Omental fat pad (tissue), 4 donors: Measurements from ENCODE around the gene BAZ2B. TPM values are rescaled to one million over a fixed set of nuclear protein-coding genes. Genes with fewer than 3 reads are reported as not detected.

Experiments used
- ATAC-seq: fragments of 150-250 bp; one replicate; pipeline ENCODE4 v1.9.1; 2016; ENCODE audit warnings: mild to moderate bottlenecking, moderate library complexity; ENCODE audit not compliant: low FRiP score
- DNase-seq: peaks from one replicate; pipeline ENCODE4 v3.0.0-alpha.2; 2019; ENCODE audit warnings: low spot score
- total RNA-seq, 4 donors: library from RNA; depleted of rRNA; stranded (reverse); fragments of >200 nt; gene quantifications; one replicate each; pipeline ENCODE4 v1.1.0, GENCODE V29; 2016
- TF ChIP-seq, protein P1 (sequence below), 3 donors: fragments of 450-650 bp; IDR thresholded peaks; one replicate each; pipeline ENCODE4 v1.5.1; 2016 to 2017; ENCODE audit warnings: antibody characterized with exemption in 3 of 3, mild to moderate bottlenecking in 3 of 3, moderate library complexity in 2 of 3

BAZ2B gene
- total RNA-seq, 4 donors from 2014 or later = 47.3 to 147 (median 88.9) TPM

GRCh38 chr2:159382447-159383028 lies 233.8 kb downstream of the BAZ2B start:
- ATAC-seq (no peak), DNase-seq (no peak)
- TF ChIP-seq, protein P1, sequence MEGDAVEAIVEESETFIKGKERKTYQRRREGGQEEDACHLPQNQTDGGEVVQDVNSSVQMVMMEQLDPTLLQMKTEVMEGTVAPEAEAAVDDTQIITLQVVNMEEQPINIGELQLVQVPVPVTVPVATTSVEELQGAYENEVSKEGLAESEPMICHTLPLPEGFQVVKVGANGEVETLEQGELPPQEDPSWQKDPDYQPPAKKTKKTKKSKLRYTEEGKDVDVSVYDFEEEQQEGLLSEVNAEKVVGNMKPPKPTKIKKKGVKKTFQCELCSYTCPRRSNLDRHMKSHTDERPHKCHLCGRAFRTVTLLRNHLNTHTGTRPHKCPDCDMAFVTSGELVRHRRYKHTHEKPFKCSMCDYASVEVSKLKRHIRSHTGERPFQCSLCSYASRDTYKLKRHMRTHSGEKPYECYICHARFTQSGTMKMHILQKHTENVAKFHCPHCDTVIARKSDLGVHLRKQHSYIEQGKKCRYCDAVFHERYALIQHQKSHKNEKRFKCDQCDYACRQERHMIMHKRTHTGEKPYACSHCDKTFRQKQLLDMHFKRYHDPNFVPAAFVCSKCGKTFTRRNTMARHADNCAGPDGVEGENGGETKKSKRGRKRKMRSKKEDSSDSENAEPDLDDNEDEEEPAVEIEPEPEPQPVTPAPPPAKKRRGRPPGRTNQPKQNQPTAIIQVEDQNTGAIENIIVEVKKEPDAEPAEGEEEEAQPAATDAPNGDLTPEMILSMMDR (IDR thresholded peaks at IDR 0.05) = no peak

DNA sequence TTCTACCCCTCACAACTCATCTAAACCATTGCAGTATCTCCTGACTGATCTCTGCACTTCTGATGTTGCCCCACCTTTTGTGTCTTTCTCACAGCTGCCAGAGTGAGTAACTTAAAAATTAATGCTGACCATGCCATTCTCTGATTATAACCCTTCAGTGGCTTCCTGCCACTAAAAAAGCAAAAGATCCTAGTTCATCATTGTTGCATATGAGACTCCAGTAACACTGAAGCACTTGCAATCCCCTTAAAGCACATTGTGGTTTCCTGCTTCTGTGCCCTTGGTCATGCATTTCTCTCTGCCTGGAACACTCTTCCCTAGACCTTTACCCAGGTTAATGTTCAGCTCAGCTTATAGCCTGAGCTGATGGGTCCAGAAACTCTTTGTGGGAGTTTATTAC lies 234.8 kb downstream of the BAZ2B start:
- TF ChIP-seq, protein P1 (IDR thresholded peaks at IDR 0.05) = no peak

DNA sequence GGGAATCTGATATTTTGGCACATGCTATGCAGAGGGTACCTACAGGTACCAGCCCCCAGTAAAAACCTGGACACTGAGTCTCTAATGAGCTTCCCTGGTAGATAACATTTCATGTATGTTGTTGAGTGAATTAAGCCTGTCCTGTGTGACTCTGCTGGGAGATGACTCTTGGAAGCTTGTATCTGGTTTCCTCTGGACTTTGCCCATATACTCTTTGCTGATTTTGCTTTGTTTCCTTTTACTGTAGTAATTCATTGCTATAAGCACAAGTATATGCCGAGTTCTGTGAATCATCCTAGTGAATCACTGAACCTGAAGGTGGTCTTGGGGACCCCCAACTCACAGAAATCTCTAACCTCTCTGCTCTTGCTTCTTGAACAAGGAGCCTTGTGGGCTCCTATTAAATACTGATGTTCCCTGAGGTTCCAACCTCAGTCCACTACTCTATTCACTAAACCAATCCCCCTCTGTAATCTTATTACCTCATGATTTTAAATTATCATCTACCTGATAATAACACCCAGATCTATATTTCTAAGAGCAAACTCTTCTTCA lies 235.6 kb downstream of the BAZ2B start:
- DNase-seq = no peak

More for the DNA sequence above, 234.8 kb downstream of the BAZ2B start:
- DNase-seq (no peak), ATAC-seq (no peak)

DNA sequence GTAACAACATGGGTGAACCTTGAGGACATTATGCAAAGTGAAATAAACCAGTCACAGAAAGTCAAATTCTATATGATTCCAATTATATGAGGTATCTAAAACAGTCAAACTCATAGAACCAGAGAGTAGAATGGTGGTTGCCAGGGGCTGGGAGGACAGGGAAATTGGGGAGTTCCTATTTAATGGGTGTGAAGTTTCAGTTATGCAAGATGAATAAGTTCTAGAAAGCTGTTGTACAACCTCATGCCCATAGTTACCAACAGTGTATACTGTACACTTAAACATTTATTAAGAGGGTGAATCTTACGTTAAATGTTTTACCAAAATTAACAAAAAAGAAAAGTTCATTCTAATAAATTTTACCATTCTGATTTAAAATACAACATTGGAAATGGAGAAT lies 237.2 kb downstream of the BAZ2B start:
- DNase-seq = no peak
- no peak for ATAC-seq

More for the DNA sequence above, 235.6 kb downstream of the BAZ2B start:
- TF ChIP-seq, protein P1 (IDR thresholded peaks at IDR 0.05) = no peak
- no peak for ATAC-seq

GRCh38 chr2:159375241-159375640 lies 241.1 kb downstream of the BAZ2B start:
- DNase-seq (no peak), ATAC-seq (no peak)
- TF ChIP-seq, protein P1 (IDR thresholded peaks at IDR 0.05) = no peak

More for the DNA sequence above, 237.2 kb downstream of the BAZ2B start:
- TF ChIP-seq, protein P1 (IDR thresholded peaks at IDR 0.05) = no peak

DNA sequence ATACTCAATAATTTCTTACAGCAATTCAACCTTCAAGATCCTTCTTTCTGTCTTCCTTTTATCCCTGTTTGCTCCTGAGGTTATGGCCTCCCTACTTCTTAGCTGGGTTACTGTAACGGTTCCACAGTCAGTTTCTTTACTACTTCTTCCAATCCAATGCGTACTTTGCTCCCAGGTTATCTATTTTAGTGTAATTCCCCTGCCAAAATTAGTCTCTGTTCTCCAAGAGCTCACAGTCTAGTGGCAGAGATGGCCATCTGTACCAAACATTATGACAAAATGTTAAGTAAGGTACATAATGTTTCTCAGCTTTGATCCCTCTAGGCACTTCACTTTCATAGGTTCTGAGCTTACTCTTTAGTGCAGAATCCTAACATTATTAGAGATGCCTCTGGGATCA lies 244.8 kb downstream of the BAZ2B start:
- DNase-seq (no peak), ATAC-seq (no peak)
- TF ChIP-seq, protein P1 (IDR thresholded peaks at IDR 0.05) = no peak

DNA sequence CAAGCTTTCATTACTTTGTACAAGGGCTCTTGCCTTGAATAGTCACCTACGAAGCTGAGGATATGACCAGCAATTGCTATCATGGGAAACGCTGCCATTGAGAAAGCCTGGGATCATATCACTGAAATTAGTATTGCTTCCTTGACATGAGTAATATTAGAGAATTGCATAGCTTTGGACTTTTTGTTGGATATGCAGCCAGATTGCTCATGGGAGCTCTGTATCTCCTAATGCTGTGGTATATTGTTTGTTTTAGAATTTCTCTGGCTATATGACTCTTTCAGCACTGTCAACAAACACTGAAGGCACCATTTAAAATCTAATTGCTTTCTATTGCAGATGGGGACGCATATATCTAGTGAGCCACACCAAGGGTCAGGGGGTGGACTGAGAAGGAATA lies 249.8 kb downstream of the BAZ2B start:
- TF ChIP-seq, protein P1 (IDR thresholded peaks at IDR 0.05) = no peak
- ATAC-seq = no peak
- DNase-seq = no peak
